ENCODE results near the gene PPP1R11.

- TF ChIP-seq CTCF (IDR thresholded peaks at IDR 0.05; ENCODE audit: low read depth, low read length) (peak; percentile 38; the same call in 1 of the 2 replicates), EZH2phosphoT487 (IDR thresholded peaks at IDR 0.05; ENCODE audit: low read depth) (no peak)
Measured at GRCh38 chr6:30075790-30076732, 9.1 kb downstream of the PPP1R11 start.

Data from OCI-LY3 (cell line).